Smooth muscle cell (in vitro differentiated cells): ENCODE measurements around the gene CC2D1A. TPM values are rescaled to one million over a fixed set of nuclear protein-coding genes. Genes with fewer than 3 reads are reported as not detected.

Experiments used
- DNase-seq: peaks from one replicate; lab custom pipeline; 2025; ENCODE audit not compliant: unreplicated experiment; lab: John Stamatoyannopoulos, UW
- H2AFZ ChIP-seq: fragments of 200-600 bp; sonication (generic); 2 replicates; pipeline ENCODE4 v1.6.0; 2016; ENCODE audit warnings: antibody characterized with exemption, low read depth, mild to moderate bottlenecking
- H3F3A ChIP-seq: fragments of 200-600 bp; sonication (generic); 2 replicates; pipeline ENCODE4 v1.6.0; 2017; ENCODE audit warnings: antibody characterized with exemption, low read depth
- H3K27ac ChIP-seq: fragments of 200-600 bp; sonication (generic); 2 replicates; pipeline ENCODE4 v1.5.1; 2016; ENCODE audit warnings: low read depth, mild to moderate bottlenecking
- H3K27me3 ChIP-seq: fragments of 200-600 bp; sonication (generic); 2 replicates; pipeline ENCODE4 v1.6.1; 2016; ENCODE audit warnings: low read depth, mild to moderate bottlenecking
- H3K36me3 ChIP-seq: fragments of 200-600 bp; sonication (generic); 2 replicates; pipeline ENCODE4 v1.5.1; 2016; ENCODE audit warnings: low read depth
- H3K4me1 ChIP-seq: fragments of 200-600 bp; sonication (generic); 2 replicates; pipeline ENCODE4 v1.5.1; 2016; ENCODE audit warnings: low read depth
- H3K4me2 ChIP-seq: fragments of 200-600 bp; sonication (generic); 2 replicates; pipeline ENCODE4 v1.6.0; 2016; ENCODE audit warnings: mild to moderate bottlenecking
- H3K4me3 ChIP-seq: fragments of 200-600 bp; sonication (generic); 2 replicates; pipeline ENCODE4 v1.5.1; 2016; ENCODE audit warnings: mild to moderate bottlenecking
- H3K79me2 ChIP-seq: fragments of 200-600 bp; sonication (generic); 2 replicates; pipeline ENCODE4 v1.6.0; 2016; ENCODE audit warnings: low read depth, mild to moderate bottlenecking
- H3K9ac ChIP-seq: fragments of 200-600 bp; sonication (generic); 2 replicates; pipeline ENCODE4 v1.6.0; 2016; ENCODE audit warnings: low read depth
- H3K9me3 ChIP-seq: fragments of 200-600 bp; sonication (generic); replicated peaks from 2 replicates; pipeline ENCODE4 v1.5.1; 2016; ENCODE audit warnings: low read depth
- H4K20me1 ChIP-seq: fragments of 200-600 bp; sonication (generic); 2 replicates; pipeline ENCODE4 v1.6.0; 2016; ENCODE audit warnings: low read depth
- CTCF ChIP-seq: fragments of 200-600 bp; sonication (generic); IDR thresholded peaks from 2 replicates; pipeline ENCODE4 v1.5.1; 2017; ENCODE audit warnings: borderline replicate concordance, mild to moderate bottlenecking, antibody characterized with exemption; ENCODE audit not compliant: insufficient read depth, poor library complexity, severe bottlenecking
- WGBS: methylation state at CpG from one replicate; pipeline ENCODE4 v1.1.7; 2016; ENCODE audit warnings: low lambda C conversion rate; 5-methylcytosine and 5-hydroxymethylcytosine counted together
- polyA plus RNA-seq: library from polyadenylated mRNA; unstranded; fragments of >200 nt; fragmentation: Nextera tagmentation; extraction: Ambion mirVana; gene quantifications from 2 replicates; pipeline ENCODE4 v1.2.1, GENCODE V29; 2016
- total RNA-seq: library from RNA; depleted of rRNA; stranded (reverse); fragments of >200 nt; gene quantifications from 2 replicates; pipeline ENCODE4 v1.2.3, GENCODE V29; 2014

The CC2D1A gene
- total and polyA plus RNA-seq, 2 experiments from 2014 or later = 8.0 to 26.3 TPM

- 93% methylated on average over 27 of the region's 27 CpGs for WGBS
- Histone ChIP-seq H3K27me3 (no peaks in the 10 kb centered on the region), H3K79me2 (no peaks in the 10 kb centered on the region), H3K4me1 (peaks cover 13% of the 10 kb centered on the region), H2AFZ (no peak overlapping the region), H3F3A (peaks cover 9% of the 10 kb centered on the region), H3K4me2 (no peak overlapping the region), H3K9me3 (no peaks in the 10 kb centered on the region), H3K27ac (no peak overlapping the region), H3K4me3 (no peak overlapping the region), H3K9ac (no peak overlapping the region), H3K36me3 (no peaks in the 10 kb centered on the region), H4K20me1 (no peaks in the 10 kb centered on the region)
- TF ChIP-seq CTCF = peak; percentile 27
- no peak for DNase-seq
These were observed 54.2 kb downstream of the CC2D1A start for GRCh38 chr19:13959962-13960862.

- 94% methylated on average over 38 of the region's 39 CpGs for WGBS
- Histone ChIP-seq H3K79me2 (no peaks in the 10 kb centered on the region), H3K9ac (no peak overlapping the region), H3K4me3 (no peak overlapping the region), H4K20me1 (no peaks in the 10 kb centered on the region), H2AFZ (no peak overlapping the region), H3K36me3 (no peaks in the 10 kb centered on the region), H3F3A (peaks cover 9% of the 10 kb centered on the region), H3K27ac (no peak overlapping the region), H3K4me1 (peaks cover 13% of the 10 kb centered on the region), H3K9me3 (no peaks in the 10 kb centered on the region), H3K4me2 (no peak overlapping the region), H3K27me3 (no peaks in the 10 kb centered on the region)
- no peak for TF ChIP-seq CTCF
- DNase-seq = no peak
These were observed 55.1 kb downstream of the CC2D1A start for GRCh38 chr19:13960863-13961784.

GRCh38 chr19:13961826-13962698 is 56.1 kb downstream of the CC2D1A start:
- WGBS = 76% methylated on average over 33 of the region's 55 CpGs
- Histone ChIP-seq H2AFZ (no peak overlapping the region), H3K9me3 (no peaks in the 10 kb centered on the region), H3K4me1 (peaks cover 13% of the 10 kb centered on the region), H3K4me3 (peak overlapping the region; percentile 13), H3K27ac (no peak overlapping the region), H3K27me3 (no peaks in the 10 kb centered on the region), H3F3A (peaks cover 9% of the 10 kb centered on the region), H4K20me1 (no peaks in the 10 kb centered on the region), H3K4me2 (peak overlapping the region; percentile 83), H3K9ac (no peak overlapping the region), H3K79me2 (no peaks in the 10 kb centered on the region), H3K36me3 (no peaks in the 10 kb centered on the region)
- no peak for TF ChIP-seq CTCF
- DNase-seq = no peak
